ENCODE data around the gene TNRC6A.
"Not testable (repeated sequence)": the region's sequence is repeated elsewhere in the genome, so short reads cannot be mapped to it uniquely, and the experiment has no call there.

The TNRC6A gene

GRCh38 chr16:24723663-24724062, 5.8 kb upstream of the TNRC6A start:
- no peak for DNase-seq (ENCODE audit: low read depth in 1 of 2, low spot score in 1 of 2)

- no peak for DNase-seq (ENCODE audit: low read depth in 1 of 2, low spot score in 1 of 2)
These were observed 1.4 kb upstream of the TNRC6A start for GRCh38 chr16:24728011-24728410.

- peak in 1 of 2 donors; percentile 7 for DNase-seq (ENCODE audit: low read depth in 1 of 2, low spot score in 1 of 2)
These were observed 584 bp upstream of the TNRC6A start for GRCh38 chr16:24728891-24729242.

GRCh38 chr16:24729951-24730815, 732 bp downstream of the TNRC6A start:
- no peak for DNase-seq (ENCODE audit: low read depth in 1 of 2, low spot score in 1 of 2)

GRCh38 chr16:24730914-24731313, 1.5 kb downstream of the TNRC6A start:
- no peak for DNase-seq (ENCODE audit: low read depth in 1 of 2, low spot score in 1 of 2)

GRCh38 chr16:24731722-24732419, 2.4 kb downstream of the TNRC6A start:
- no peak for DNase-seq (ENCODE audit: low read depth in 1 of 2, low spot score in 1 of 2)

GRCh38 chr16:24734382-24734781, 4.9 kb downstream of the TNRC6A start:
- DNase-seq (ENCODE audit: low read depth in 1 of 2, low spot score in 1 of 2), result no peak

GRCh38 chr16:24736758-24737157, 7.3 kb downstream of the TNRC6A start:
- DNase-seq (ENCODE audit: low read depth in 1 of 2, low spot score in 1 of 2), result no peak

- no peak for DNase-seq (ENCODE audit: low read depth in 1 of 2, low spot score in 1 of 2)
These were observed 8.0 kb downstream of the TNRC6A start for GRCh38 chr16:24737391-24737871.

- DNase-seq (ENCODE audit: low read depth in 1 of 2, low spot score in 1 of 2), result no peak
These were observed 8.6 kb downstream of the TNRC6A start for GRCh38 chr16:24737916-24738594.

GRCh38 chr16:24738895-24739294, 9.4 kb downstream of the TNRC6A start:
- DNase-seq (ENCODE audit: low read depth in 1 of 2, low spot score in 1 of 2), result no peak

GRCh38 chr16:24741862-24742261, 12.4 kb downstream of the TNRC6A start:
- DNase-seq (ENCODE audit: low read depth in 1 of 2, low spot score in 1 of 2), result no peak

GRCh38 chr16:24742610-24743009, 13.2 kb downstream of the TNRC6A start:
- not testable (repeated sequence) for DNase-seq (ENCODE audit: low read depth in 1 of 2, low spot score in 1 of 2)

GRCh38 chr16:24745391-24745790, 15.9 kb downstream of the TNRC6A start:
- no peak for DNase-seq (ENCODE audit: low read depth in 1 of 2, low spot score in 1 of 2)

- DNase-seq (ENCODE audit: low read depth in 1 of 2, low spot score in 1 of 2), result no peak
These were observed 16.3 kb downstream of the TNRC6A start for GRCh38 chr16:24745791-24746190.

- DNase-seq (ENCODE audit: low read depth in 1 of 2, low spot score in 1 of 2), result no peak
These were observed 18.0 kb downstream of the TNRC6A start for GRCh38 chr16:24747441-24747840.

- no peak for DNase-seq (ENCODE audit: low read depth in 1 of 2, low spot score in 1 of 2)
These were observed 18.8 kb downstream of the TNRC6A start for GRCh38 chr16:24748242-24748641.

- DNase-seq (ENCODE audit: low read depth in 1 of 2, low spot score in 1 of 2), result no peak
These were observed 19.9 kb downstream of the TNRC6A start for GRCh38 chr16:24749310-24749709.

GRCh38 chr16:24749872-24750271, 20.4 kb downstream of the TNRC6A start:
- not testable (repeated sequence) for DNase-seq (ENCODE audit: low read depth in 1 of 2, low spot score in 1 of 2)

GRCh38 chr16:24753000-24753399, 23.5 kb downstream of the TNRC6A start:
- DNase-seq (ENCODE audit: low read depth in 1 of 2, low spot score in 1 of 2), result no peak

GRCh38 chr16:24753437-24753836, 24.0 kb downstream of the TNRC6A start:
- DNase-seq (ENCODE audit: low read depth in 1 of 2, low spot score in 1 of 2), result no peak

GRCh38 chr16:24754543-24754942, 25.1 kb downstream of the TNRC6A start:
- DNase-seq (ENCODE audit: low read depth in 1 of 2, low spot score in 1 of 2), result no peak

Measured in stimulated activated CD4-positive, alpha-beta T cell treated with anti-CD3 and anti-CD28 coated beads, Interleukin-15, amount 100 ng/mL, for 1 hour (primary cell).